ENCODE results near the gene KIAA1958.

- TF ChIP-seq SUZ12 (IDR thresholded peaks at IDR 0.05) (no peak), NFRKB (IDR thresholded peaks at IDR 0.05) (no peak), ZNF384 (IDR thresholded peaks at IDR 0.05) (no peak), BHLHE40 (IDR thresholded peaks at IDR 0.05; ENCODE audit: borderline replicate concordance) (no peak), TARDBP (IDR thresholded peaks at IDR 0.05) (no peak), FOXM1 (IDR thresholded peaks at IDR 0.05; ENCODE audit: borderline replicate concordance) (no peak), FOXK2 (IDR thresholded peaks at IDR 0.05) (no peak), ELF4 (IDR thresholded peaks at IDR 0.05) (no peak), ARNT (IDR thresholded peaks at IDR 0.05) (no peak), CTBP1 (IDR thresholded peaks at IDR 0.05; ENCODE audit: borderline replicate concordance) (no peak), L3MBTL2 (conservative IDR thresholded peaks at IDR 0.05) (no peak), FOXA1 (IDR thresholded peaks at IDR 0.05) (no peak), PKNOX1 (IDR thresholded peaks at IDR 0.05) (no peak), LEF1 (IDR thresholded peaks at IDR 0.05; ENCODE audit: borderline replicate concordance) (no peak)
These were observed 138.4 kb downstream of the KIAA1958 start for GRCh38 chr9:112624711-112625707.
